SU-DHL-6 (cell line): ENCODE results near the gene MAML2.

ENCODE experiments used
- H2AFZ ChIP-seq: fragments of 200-600 bp; sonication (generic); 2 replicates; pipeline ENCODE4 v1.6.1; 2014; ENCODE audit warnings: low read depth, mild to moderate bottlenecking, moderate library complexity, mixed read lengths, antibody characterized with exemption, low read length; ENCODE audit not compliant: severe bottlenecking
- H3F3A ChIP-seq: fragments of 200-600 bp; shearing (Covaris generic); 2 replicates; pipeline ENCODE4 v1.6.0; 2016; ENCODE audit warnings: antibody characterized with exemption, mild to moderate bottlenecking; ENCODE audit not compliant: insufficient read depth
- H3K27ac ChIP-seq: fragments of 200-600 bp; sonication (generic); 2 replicates; pipeline ENCODE4 v1.5.1; 2016; ENCODE audit warnings: low read depth, mild to moderate bottlenecking, low read length, moderate library complexity, mixed read lengths
- H3K27me3 ChIP-seq: fragments of 200-600 bp; sonication (generic), shearing (Covaris generic); 2 replicates; pipeline ENCODE4 v1.6.0; 2014; ENCODE audit warnings: mild to moderate bottlenecking, low read length
- H3K36me3 ChIP-seq: fragments of 200-600 bp; sonication (generic); 2 replicates; pipeline ENCODE4 v1.6.1; 2014; ENCODE audit warnings: mild to moderate bottlenecking, low read length, mixed read lengths
- H3K4me2 ChIP-seq: fragments of 300-600, 200-600 bp; shearing (Covaris generic), sonication (generic); 2 replicates; pipeline ENCODE4 v1.6.0; 2014; ENCODE audit warnings: low read length, low read depth, mild to moderate bottlenecking; ENCODE audit not compliant: poor library complexity, severe bottlenecking
- H3K4me3 ChIP-seq: fragments of 200-600 bp; sonication (generic); 2 replicates; pipeline ENCODE4 v1.5.1; 2014; ENCODE audit warnings: antibody characterized with exemption, low read length, mild to moderate bottlenecking, mixed read lengths; ENCODE audit not compliant: insufficient read depth, poor library complexity, severe bottlenecking
- H3K79me2 ChIP-seq: fragments of 200-600 bp; sonication (generic); 2 replicates; pipeline ENCODE4 v1.6.1; 2014; ENCODE audit warnings: mild to moderate bottlenecking, low read length, moderate library complexity; ENCODE audit not compliant: insufficient read depth
- H3K9ac ChIP-seq: fragments of 200-600 bp; sonication (generic); 2 replicates; pipeline ENCODE4 v1.7.0; 2014; ENCODE audit warnings: mild to moderate bottlenecking, low read length
- H3K9me2 ChIP-seq: fragments of 200-600 bp; sonication (generic); replicated peaks from 2 replicates; pipeline ENCODE4 v1.6.1; 2014; ENCODE audit warnings: low read length; ENCODE audit not compliant: insufficient read depth
- H3K9me3 ChIP-seq: fragments of 200-600 bp; sonication (generic); 2 replicates; pipeline ENCODE4 v1.6.1; 2014; ENCODE audit warnings: low read length, mixed read lengths; ENCODE audit not compliant: insufficient read depth
- H4K20me1 ChIP-seq: fragments of 200-600 bp; sonication (generic); 2 replicates; pipeline ENCODE4 v1.6.1; 2014; ENCODE audit warnings: low read depth, mild to moderate bottlenecking, antibody characterized with exemption, low read length, moderate library complexity, mixed read lengths
- EZH2phosphoT487 ChIP-seq: fragments of 200-600 bp; sonication (generic), shearing (Covaris generic); conservative IDR thresholded peaks from 2 replicates; pipeline ENCODE4 v1.6.1; 2018; ENCODE audit warnings: mild to moderate bottlenecking, antibody characterized with exemption, low read length, moderate library complexity, mixed read lengths
- TF ChIP-seq, protein P1 (sequence below): fragments of 200-600 bp; sonication (generic); IDR thresholded peaks from one replicate; pipeline ENCODE4 v1.5.1; 2017; ENCODE audit warnings: antibody characterized with exemption, mild to moderate bottlenecking, low read length, moderate library complexity; ENCODE audit not compliant: insufficient read depth, poor library complexity, severe bottlenecking

The MAML2 gene

DNA sequence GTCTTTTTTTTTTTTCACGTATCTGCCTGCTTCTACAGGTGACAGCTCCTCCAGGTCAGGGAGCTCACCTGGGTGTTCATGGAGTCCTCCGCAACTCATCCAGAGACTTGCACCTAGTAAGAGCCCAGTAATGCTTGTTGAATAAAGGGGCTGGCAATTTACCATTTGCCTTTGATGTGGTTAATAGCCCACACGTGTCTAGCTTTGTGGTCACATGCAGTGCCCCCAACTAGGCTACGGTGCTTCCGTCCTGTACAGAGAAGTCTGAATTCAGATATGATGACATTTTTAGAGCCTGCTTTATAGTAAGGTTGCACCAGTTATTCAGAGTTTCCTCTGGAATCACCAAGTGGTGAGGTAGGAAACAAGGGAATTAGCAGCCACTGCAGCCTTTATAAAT, 219.7 kb downstream of the MAML2 start:
- Histone ChIP-seq H3K9ac (no peak overlapping the region), H2AFZ (no peak overlapping the region), H3K27ac (no peak overlapping the region), H3K9me3 (no peaks in the 10 kb centered on the region), H4K20me1 (no peaks in the 10 kb centered on the region), H3K4me2 (peak overlapping the region; percentile 35), H3K9me2 (no peaks in the 10 kb centered on the region), H3K27me3 (no peaks in the 10 kb centered on the region), H3F3A (no peaks in the 10 kb centered on the region), H3K4me3 (no peak overlapping the region), H3K79me2 (no peaks in the 10 kb centered on the region), H3K36me3 (no peaks in the 10 kb centered on the region)
- TF ChIP-seq, protein P1, sequence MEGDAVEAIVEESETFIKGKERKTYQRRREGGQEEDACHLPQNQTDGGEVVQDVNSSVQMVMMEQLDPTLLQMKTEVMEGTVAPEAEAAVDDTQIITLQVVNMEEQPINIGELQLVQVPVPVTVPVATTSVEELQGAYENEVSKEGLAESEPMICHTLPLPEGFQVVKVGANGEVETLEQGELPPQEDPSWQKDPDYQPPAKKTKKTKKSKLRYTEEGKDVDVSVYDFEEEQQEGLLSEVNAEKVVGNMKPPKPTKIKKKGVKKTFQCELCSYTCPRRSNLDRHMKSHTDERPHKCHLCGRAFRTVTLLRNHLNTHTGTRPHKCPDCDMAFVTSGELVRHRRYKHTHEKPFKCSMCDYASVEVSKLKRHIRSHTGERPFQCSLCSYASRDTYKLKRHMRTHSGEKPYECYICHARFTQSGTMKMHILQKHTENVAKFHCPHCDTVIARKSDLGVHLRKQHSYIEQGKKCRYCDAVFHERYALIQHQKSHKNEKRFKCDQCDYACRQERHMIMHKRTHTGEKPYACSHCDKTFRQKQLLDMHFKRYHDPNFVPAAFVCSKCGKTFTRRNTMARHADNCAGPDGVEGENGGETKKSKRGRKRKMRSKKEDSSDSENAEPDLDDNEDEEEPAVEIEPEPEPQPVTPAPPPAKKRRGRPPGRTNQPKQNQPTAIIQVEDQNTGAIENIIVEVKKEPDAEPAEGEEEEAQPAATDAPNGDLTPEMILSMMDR: no peak
- no peak for TF ChIP-seq EZH2phosphoT487

DNA sequence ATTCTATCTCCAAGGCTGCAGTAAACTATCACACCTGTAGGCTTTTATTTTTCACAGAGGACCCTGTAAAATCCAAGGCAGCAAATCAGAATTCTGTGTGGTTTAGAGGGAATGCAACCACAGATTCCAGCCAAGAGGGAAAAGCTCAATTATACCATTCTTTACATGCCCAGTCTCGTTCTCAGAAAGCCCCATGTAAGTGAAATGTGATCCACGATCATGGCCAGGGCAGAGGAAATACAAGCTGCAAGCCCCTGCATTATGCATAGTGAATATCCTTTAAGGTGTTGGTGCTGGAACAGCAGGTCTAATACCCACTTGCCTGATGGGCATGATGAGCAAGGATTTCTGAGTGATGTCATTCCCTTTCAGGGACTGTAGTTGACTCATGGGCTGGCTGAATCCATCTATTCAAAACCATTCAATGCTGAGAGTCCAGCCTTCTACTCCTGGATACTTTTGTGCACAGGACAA, 220.4 kb downstream of the MAML2 start:
- H2AFZ ChIP-seq: no peak overlapping the region
- H3K36me3 ChIP-seq: no peaks in the 10 kb centered on the region
- no peaks in the 10 kb centered on the region for H3K9me2 ChIP-seq
- H3K9ac ChIP-seq: no peak overlapping the region
- H3K9me3 ChIP-seq: no peaks in the 10 kb centered on the region
- H3F3A ChIP-seq: no peaks in the 10 kb centered on the region
- no peaks in the 10 kb centered on the region for H4K20me1 ChIP-seq
- TF ChIP-seq EZH2phosphoT487: no peak
- TF ChIP-seq, protein P1: no peak
- no peak overlapping the region for H3K4me3 ChIP-seq
- H3K27me3 ChIP-seq: no peaks in the 10 kb centered on the region
- H3K79me2 ChIP-seq: no peaks in the 10 kb centered on the region
- H3K27ac ChIP-seq: no peak overlapping the region
- H3K4me2 ChIP-seq: peak overlapping the region; percentile 35

DNA sequence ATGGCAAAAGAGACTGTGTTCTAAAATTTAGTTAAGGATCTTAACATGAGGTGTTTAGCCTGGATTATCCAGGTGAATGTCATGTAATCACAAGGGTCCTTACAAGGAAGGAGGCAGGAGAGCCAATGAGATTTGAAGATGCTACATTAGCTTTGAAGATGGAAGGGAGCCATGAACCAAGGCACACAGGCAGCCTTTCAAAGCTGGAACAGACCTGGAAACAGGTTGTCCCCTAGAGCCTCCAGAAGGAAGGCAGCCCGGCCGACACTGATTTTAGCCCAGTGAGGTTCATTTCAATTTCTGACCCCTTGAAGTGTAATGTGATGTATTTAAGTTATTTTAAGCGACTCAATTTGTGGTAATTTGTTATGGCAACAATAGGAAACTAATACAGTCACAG, 223.8 kb downstream of the MAML2 start:
- no peaks in the 10 kb centered on the region for H4K20me1 ChIP-seq
- no peak overlapping the region for H3K9ac ChIP-seq
- H3F3A ChIP-seq: no peaks in the 10 kb centered on the region
- H3K36me3 ChIP-seq: no peaks in the 10 kb centered on the region
- no peaks in the 10 kb centered on the region for H3K27me3 ChIP-seq
- H3K27ac ChIP-seq: no peak overlapping the region
- H3K79me2 ChIP-seq: no peaks in the 10 kb centered on the region
- H3K4me3 ChIP-seq: no peak overlapping the region
- TF ChIP-seq, protein P1: no peak
- TF ChIP-seq EZH2phosphoT487: no peak
- no peak overlapping the region for H2AFZ ChIP-seq
- H3K4me2 ChIP-seq: no peak overlapping the region
- no peaks in the 10 kb centered on the region for H3K9me3 ChIP-seq
- no peaks in the 10 kb centered on the region for H3K9me2 ChIP-seq

DNA sequence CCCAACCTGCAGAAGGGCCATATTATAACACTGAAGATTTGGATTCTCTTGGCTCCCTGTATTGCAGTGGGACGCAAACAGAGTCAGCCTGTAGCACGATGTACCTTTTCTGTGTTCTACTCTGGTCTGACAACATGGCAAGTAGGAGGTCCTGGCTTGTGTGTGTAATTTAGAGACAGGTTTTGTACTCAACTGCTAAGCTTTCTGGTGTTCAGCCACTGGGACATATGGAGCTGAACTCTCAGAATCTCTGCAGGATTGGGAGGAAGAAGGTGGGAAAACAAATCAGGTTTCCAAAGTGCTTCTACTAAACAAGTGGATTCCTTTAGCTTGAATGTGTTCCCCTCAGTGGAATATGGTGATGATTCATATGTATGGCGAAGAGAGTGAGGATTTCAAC, 226.6 kb downstream of the MAML2 start:
- no peak overlapping the region for H3K27ac ChIP-seq
- H3K4me2 ChIP-seq: no peak overlapping the region
- no peaks in the 10 kb centered on the region; the same call in 1 of the 2 replicates for H3K36me3 ChIP-seq
- no peak overlapping the region for H2AFZ ChIP-seq
- H3K27me3 ChIP-seq: no peaks in the 10 kb centered on the region
- H3K9me3 ChIP-seq: no peaks in the 10 kb centered on the region
- no peak for TF ChIP-seq EZH2phosphoT487
- TF ChIP-seq, protein P1: no peak
- no peaks in the 10 kb centered on the region for H3K9me2 ChIP-seq
- H3K79me2 ChIP-seq: no peaks in the 10 kb centered on the region
- H4K20me1 ChIP-seq: no peaks in the 10 kb centered on the region
- no peak overlapping the region for H3K4me3 ChIP-seq
- H3K9ac ChIP-seq: no peak overlapping the region
- H3F3A ChIP-seq: no peaks in the 10 kb centered on the region
